Measurements from ENCODE around the gene PIK3R4. TPM values are rescaled to one million over a fixed set of nuclear protein-coding genes. Genes with fewer than 3 reads are reported as not detected.

PIK3R4 gene
- total RNA-seq, 4 donors from 2014 or later = 30.4 to 37.9 (median 33.5) TPM

GRCh38 chr3:130669740-130670139 lies 76.9 kb downstream of the PIK3R4 start:
- 90 to 92% methylated on average over 2 of the region's 2 CpGs for WGBS, 2 donors
- H3K9me3 ChIP-seq = no peaks in the 10 kb centered on the region
- no peak overlapping the region for H3K27ac ChIP-seq
- no peak for DNase-seq (ENCODE audit: low spot score in 2 of 2)
- H3K36me3 ChIP-seq = peaks cover 0 to 46% (median 0%) of the 10 kb centered on the region in 3 donors
- no peak overlapping the region for H3K4me3 ChIP-seq
- H3K27me3 ChIP-seq = no peaks in the 10 kb centered on the region
- no peaks in the 10 kb centered on the region for H3K4me1 ChIP-seq
- TF ChIP-seq EP300 (IDR thresholded peaks at IDR 0.05) (no peak), POLR2A (IDR thresholded peaks at IDR 0.05) (no peak), CTCF (IDR thresholded peaks at IDR 0.05) (no peak)

GRCh38 chr3:130663092-130663491 lies 83.5 kb downstream of the PIK3R4 start:
- no peak for DNase-seq (ENCODE audit: low spot score in 2 of 2)
- H3K4me3 ChIP-seq = no peak overlapping the region

GRCh38 chr3:130662501-130662996 lies 84.1 kb downstream of the PIK3R4 start:
- no peaks in the 10 kb centered on the region for H3K4me1 ChIP-seq
- H3K36me3 ChIP-seq = peaks cover 0 to 13% (median 0%) of the 10 kb centered on the region in 3 donors
- no peak overlapping the region for H3K4me3 ChIP-seq
- no peak for TF ChIP-seq CTCF (IDR thresholded peaks at IDR 0.05)
- no peak for TF ChIP-seq POLR2A (IDR thresholded peaks at IDR 0.05)
- no peak for TF ChIP-seq EP300 (IDR thresholded peaks at IDR 0.05)
- 59% methylated on average over 1 of the region's 1 CpG for WGBS, 2 donors
- H3K9me3 ChIP-seq = no peaks in the 10 kb centered on the region
- no peaks in the 10 kb centered on the region for H3K27me3 ChIP-seq
- no peak for DNase-seq (ENCODE audit: low spot score in 2 of 2)
- no peak overlapping the region for H3K27ac ChIP-seq

More at GRCh38 chr3:130663092-130663491, 83.5 kb downstream of the PIK3R4 start:
- Histone ChIP-seq H3K27me3 (no peaks in the 10 kb centered on the region), H3K4me1 (no peaks in the 10 kb centered on the region), H3K36me3 (peaks cover 0 to 10% (median 0%) of the 10 kb centered on the region in 3 donors), H3K27ac (no peak overlapping the region), H3K9me3 (no peaks in the 10 kb centered on the region)
- no peak for TF ChIP-seq POLR2A (IDR thresholded peaks at IDR 0.05)
- TF ChIP-seq CTCF (IDR thresholded peaks at IDR 0.05) = no peak
- no peak for TF ChIP-seq EP300 (IDR thresholded peaks at IDR 0.05)
- WGBS, 2 donors = 77 to 80% methylated on average over 2 of the region's 2 CpGs

- WGBS, 2 donors = 70 to 79% methylated on average over 7 of the region's 7 CpGs
These were observed 85.3 kb downstream of the PIK3R4 start for GRCh38 chr3:130661140-130661891.

More at GRCh38 chr3:130661140-130661891, 85.3 kb downstream of the PIK3R4 start:
- no peak overlapping the region for H3K4me3 ChIP-seq
- peaks cover 0 to 23% (median 0%) of the 10 kb centered on the region in 3 donors for H3K36me3 ChIP-seq
- no peak for TF ChIP-seq CTCF (IDR thresholded peaks at IDR 0.05)
- no peak for TF ChIP-seq POLR2A (IDR thresholded peaks at IDR 0.05)
- TF ChIP-seq EP300 (IDR thresholded peaks at IDR 0.05) = no peak
- H3K9me3 ChIP-seq = no peaks in the 10 kb centered on the region
- DNase-seq (ENCODE audit: low spot score in 2 of 2) = no peak
- H3K27me3 ChIP-seq = no peaks in the 10 kb centered on the region
- H3K27ac ChIP-seq = no peak overlapping the region
- no peaks in the 10 kb centered on the region for H3K4me1 ChIP-seq
